Tibial nerve (tissue), 4 donors: ENCODE data around the gene TBC1D22A.

Experiments
- EP300 ChIP-seq, 2 donors: sonication (generic); formaldehyde crosslinking; IDR thresholded peaks; one replicate each; pipeline ENCODE4 v1.6.1; 2017; ENCODE audit warnings: antibody characterized with exemption in 2 of 2, mild to moderate bottlenecking in 1 of 2
- POLR2A ChIP-seq, 2 donors: fragments of 450-650 bp; IDR thresholded peaks; one replicate each; pipeline ENCODE4 v1.6.1; 2017; ENCODE audit warnings: antibody characterized with exemption in 2 of 2, mild to moderate bottlenecking in 2 of 2, moderate library complexity in 2 of 2
- TF ChIP-seq, protein P1 (sequence below), 5 experiments: fragments of 200-600 bp in 3 of 5; fragments of 450-650 bp in 2 of 5; sonication (generic) in 3 of 5; IDR thresholded peaks; one replicate each; pipeline ENCODE4 v1.5.1; 2016 to 2019; ENCODE audit warnings: antibody characterized with exemption in 5 of 5, mild to moderate bottlenecking in 3 of 5, moderate library complexity in 2 of 5

DNA sequence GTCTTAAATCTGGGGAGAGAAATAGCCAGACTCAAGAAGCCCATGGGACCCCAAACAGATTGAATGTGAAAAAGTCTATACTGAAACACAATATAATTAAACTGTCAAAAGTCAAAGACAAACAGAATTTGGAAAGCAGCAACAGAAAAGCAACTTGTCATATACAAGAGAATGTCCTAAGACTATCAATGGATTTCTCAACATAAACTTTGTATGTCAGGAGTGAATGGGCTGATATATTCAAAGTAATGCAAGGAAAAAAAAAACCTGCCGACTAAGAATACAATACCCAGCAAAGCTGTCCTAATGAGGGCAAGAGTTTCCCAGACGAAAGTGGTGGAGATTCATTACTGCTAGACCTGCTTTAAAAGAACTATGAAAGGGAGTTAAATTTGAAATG lies 73.2 kb downstream of the TBC1D22A start:
- TF ChIP-seq, protein P1, sequence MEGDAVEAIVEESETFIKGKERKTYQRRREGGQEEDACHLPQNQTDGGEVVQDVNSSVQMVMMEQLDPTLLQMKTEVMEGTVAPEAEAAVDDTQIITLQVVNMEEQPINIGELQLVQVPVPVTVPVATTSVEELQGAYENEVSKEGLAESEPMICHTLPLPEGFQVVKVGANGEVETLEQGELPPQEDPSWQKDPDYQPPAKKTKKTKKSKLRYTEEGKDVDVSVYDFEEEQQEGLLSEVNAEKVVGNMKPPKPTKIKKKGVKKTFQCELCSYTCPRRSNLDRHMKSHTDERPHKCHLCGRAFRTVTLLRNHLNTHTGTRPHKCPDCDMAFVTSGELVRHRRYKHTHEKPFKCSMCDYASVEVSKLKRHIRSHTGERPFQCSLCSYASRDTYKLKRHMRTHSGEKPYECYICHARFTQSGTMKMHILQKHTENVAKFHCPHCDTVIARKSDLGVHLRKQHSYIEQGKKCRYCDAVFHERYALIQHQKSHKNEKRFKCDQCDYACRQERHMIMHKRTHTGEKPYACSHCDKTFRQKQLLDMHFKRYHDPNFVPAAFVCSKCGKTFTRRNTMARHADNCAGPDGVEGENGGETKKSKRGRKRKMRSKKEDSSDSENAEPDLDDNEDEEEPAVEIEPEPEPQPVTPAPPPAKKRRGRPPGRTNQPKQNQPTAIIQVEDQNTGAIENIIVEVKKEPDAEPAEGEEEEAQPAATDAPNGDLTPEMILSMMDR (IDR thresholded peaks at IDR 0.05): no peak
- TF ChIP-seq EP300 (IDR thresholded peaks at IDR 0.05) (no peak), POLR2A (IDR thresholded peaks at IDR 0.05) (no peak)
